Measurements from ENCODE around the gene COL6A3.

COL6A3 gene

GRCh38 chr2:237438080-237438940 lies 24.3 kb upstream of the COL6A3 start:
- DNase-seq = no peak

- DNase-seq = no peak
These were observed 23.6 kb upstream of the COL6A3 start for GRCh38 chr2:237437566-237437965.

GRCh38 chr2:237435844-237436587 lies 22.1 kb upstream of the COL6A3 start:
- DNase-seq = no peak

- DNase-seq = no peak
These were observed 20.9 kb upstream of the COL6A3 start for GRCh38 chr2:237434866-237435311.

- DNase-seq = no peak
These were observed 20.1 kb upstream of the COL6A3 start for GRCh38 chr2:237433920-237434676.

GRCh38 chr2:237432484-237433092 lies 18.6 kb upstream of the COL6A3 start:
- no peak for DNase-seq

GRCh38 chr2:237431837-237432236 lies 17.9 kb upstream of the COL6A3 start:
- no peak for DNase-seq

- DNase-seq = no peak
These were observed 17.4 kb upstream of the COL6A3 start for GRCh38 chr2:237431372-237431771.

GRCh38 chr2:237430861-237431260 lies 16.9 kb upstream of the COL6A3 start:
- no peak for DNase-seq

GRCh38 chr2:237429753-237430152 lies 15.8 kb upstream of the COL6A3 start:
- DNase-seq = no peak

- DNase-seq = no peak
These were observed 14.0 kb upstream of the COL6A3 start for GRCh38 chr2:237427769-237428506.

GRCh38 chr2:237426517-237426916 lies 12.6 kb upstream of the COL6A3 start:
- no peak for DNase-seq

- no peak for DNase-seq
These were observed 11.4 kb upstream of the COL6A3 start for GRCh38 chr2:237425320-237425719.

GRCh38 chr2:237424544-237424943 lies 10.6 kb upstream of the COL6A3 start:
- no peak for DNase-seq

GRCh38 chr2:237423891-237424290 lies 9.9 kb upstream of the COL6A3 start:
- no peak for DNase-seq

- no peak for DNase-seq
These were observed 8.3 kb upstream of the COL6A3 start for GRCh38 chr2:237422309-237422708.

- no peak for DNase-seq
These were observed 7.7 kb upstream of the COL6A3 start for GRCh38 chr2:237421542-237422116.

- no peak for DNase-seq
These were observed 4.3 kb upstream of the COL6A3 start for GRCh38 chr2:237418300-237418699.

GRCh38 chr2:237412988-237413776 lies 782 bp downstream of the COL6A3 start:
- DNase-seq = no peak

GRCh38 chr2:237412646-237412987 lies 1.3 kb downstream of the COL6A3 start:
- DNase-seq = no peak

Measured in NCI-H2081 treated with DMSO at 0.1 percent for 48 hours (cell line).